Body of pancreas (tissue), 4 donors: ENCODE measurements around the gene RXRA. TPM values are rescaled to one million over a fixed set of nuclear protein-coding genes. Genes with fewer than 3 reads are reported as not detected.

Source experiments
- ATAC-seq: fragments of 150-250 bp; one replicate; pipeline ENCODE4 v1.9.1; 2016
- DNase-seq, 4 donors: peaks; one replicate each; pipeline ENCODE4 v3.0.0-alpha.2; 2019
- H3K27ac ChIP-seq, 4 donors: fragments of 200-600 bp; sonication (generic); 1 replicate in 3 of 4; 2 replicates in 1 of 4; pipeline versions ENCODE4 v1.5.1 to v1.6.1; 2016 to 2019; ENCODE audit warnings: mild to moderate bottlenecking in 1 of 4, mixed read lengths in 1 of 4, moderate library complexity in 1 of 4
- H3K27me3 ChIP-seq, 2 donors: fragments of 200-600 bp; sonication (generic); one replicate each; pipeline ENCODE4 v1.6.0; 2016; ENCODE audit warnings: mild to moderate bottlenecking in 1 of 2
- H3K36me3 ChIP-seq, 2 donors: fragments of 200-600 bp; sonication (generic); replicated peaks in 1 of 2; 2 replicates each; pipeline ENCODE4 v1.5.1; 2016; ENCODE audit warnings: low read depth in 2 of 2; ENCODE audit not compliant: insufficient read depth in 1 of 2
- H3K4me1 ChIP-seq: fragments of 200-600 bp; sonication (generic); one replicate; pipeline ENCODE4 v1.6.0; 2016
- H3K4me3 ChIP-seq, 2 donors: fragments of 200-600 bp; sonication (generic); 1 replicate in 1 of 2; 2 replicates in 1 of 2; pipeline ENCODE4 v1.5.1; 2016 to 2019
- H3K9me3 ChIP-seq, 3 donors: fragments of 200-600 bp; sonication (generic); 1 replicate in 2 of 3; 2 replicates in 1 of 3; pipeline ENCODE4 v1.5.1; 2016
- POLR2A ChIP-seq, 3 donors: fragments of 450-650 bp; IDR thresholded peaks; one replicate each; pipeline ENCODE4 v1.6.1; 2016; ENCODE audit warnings: antibody characterized with exemption in 3 of 3, mild to moderate bottlenecking in 2 of 3
- WGBS, 2 donors: methylation state at CpG; one replicate each; pipeline ENCODE4 v1.1.5; 2017; 5-methylcytosine and 5-hydroxymethylcytosine counted together
- intact Hi-C: fragments of 100-400 bp; cut with DNase I; formaldehyde crosslinking; loops from one replicate; pipeline ENCODE4 v1.15.1; 2023
- total RNA-seq, 2 donors: library from RNA; depleted of rRNA; stranded (reverse); fragments of >200 nt; gene quantifications; one replicate each; pipeline ENCODE4 v1.1.0, GENCODE V29; 2016
- TF ChIP-seq, protein P1 (sequence below), 7 experiments: fragments of 450-650 bp in 4 of 7; fragments of 200-600 bp in 3 of 7; sonication (generic) in 3 of 7; IDR thresholded peaks; one replicate each; pipeline ENCODE4 v1.5.1; 2016 to 2019; ENCODE audit warnings: antibody characterized with exemption in 7 of 7

The RXRA gene
- total RNA-seq, 2 donors from 2014 or later = 31.4 to 41.9 TPM

DNA sequence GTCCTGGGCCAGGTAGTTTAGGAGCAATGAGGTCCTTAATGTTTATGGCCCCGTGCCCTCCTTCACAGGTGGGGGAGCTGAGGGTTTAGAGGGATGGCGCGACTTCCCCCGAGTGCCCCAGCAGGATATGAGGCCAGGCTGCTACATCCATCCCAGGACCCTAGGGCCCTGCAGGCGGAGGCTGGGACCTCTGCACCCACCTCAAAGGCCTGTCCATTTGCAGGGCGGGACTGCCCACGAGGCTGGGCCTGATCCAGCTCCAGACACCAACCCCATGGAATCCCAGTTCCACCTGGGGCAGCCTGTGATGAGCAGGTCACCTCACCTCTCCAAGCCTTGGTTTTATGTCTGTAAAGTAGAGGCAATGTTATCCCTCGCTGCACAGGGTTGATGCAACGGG, 142.1 kb downstream of the RXRA start:
- Histone ChIP-seq H3K27me3 (no peaks in the 10 kb centered on the region), H3K4me3 (no peak overlapping the region), H3K4me1 (no peaks in the 10 kb centered on the region), H3K36me3 (no peaks in the 10 kb centered on the region), H3K9me3 (no peaks in the 10 kb centered on the region), H3K27ac (no peak overlapping the region)
- DNase-seq (no peak), ATAC-seq (no peak)
- WGBS, 2 donors = 58 to 61% methylated on average over 4 to 9 of the region's 9 CpGs
- TF ChIP-seq, protein P1, sequence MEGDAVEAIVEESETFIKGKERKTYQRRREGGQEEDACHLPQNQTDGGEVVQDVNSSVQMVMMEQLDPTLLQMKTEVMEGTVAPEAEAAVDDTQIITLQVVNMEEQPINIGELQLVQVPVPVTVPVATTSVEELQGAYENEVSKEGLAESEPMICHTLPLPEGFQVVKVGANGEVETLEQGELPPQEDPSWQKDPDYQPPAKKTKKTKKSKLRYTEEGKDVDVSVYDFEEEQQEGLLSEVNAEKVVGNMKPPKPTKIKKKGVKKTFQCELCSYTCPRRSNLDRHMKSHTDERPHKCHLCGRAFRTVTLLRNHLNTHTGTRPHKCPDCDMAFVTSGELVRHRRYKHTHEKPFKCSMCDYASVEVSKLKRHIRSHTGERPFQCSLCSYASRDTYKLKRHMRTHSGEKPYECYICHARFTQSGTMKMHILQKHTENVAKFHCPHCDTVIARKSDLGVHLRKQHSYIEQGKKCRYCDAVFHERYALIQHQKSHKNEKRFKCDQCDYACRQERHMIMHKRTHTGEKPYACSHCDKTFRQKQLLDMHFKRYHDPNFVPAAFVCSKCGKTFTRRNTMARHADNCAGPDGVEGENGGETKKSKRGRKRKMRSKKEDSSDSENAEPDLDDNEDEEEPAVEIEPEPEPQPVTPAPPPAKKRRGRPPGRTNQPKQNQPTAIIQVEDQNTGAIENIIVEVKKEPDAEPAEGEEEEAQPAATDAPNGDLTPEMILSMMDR (IDR thresholded peaks at IDR 0.05) = no peak
- no peak for TF ChIP-seq POLR2A (IDR thresholded peaks at IDR 0.05)
- intact Hi-C loops = no loop called here

DNA sequence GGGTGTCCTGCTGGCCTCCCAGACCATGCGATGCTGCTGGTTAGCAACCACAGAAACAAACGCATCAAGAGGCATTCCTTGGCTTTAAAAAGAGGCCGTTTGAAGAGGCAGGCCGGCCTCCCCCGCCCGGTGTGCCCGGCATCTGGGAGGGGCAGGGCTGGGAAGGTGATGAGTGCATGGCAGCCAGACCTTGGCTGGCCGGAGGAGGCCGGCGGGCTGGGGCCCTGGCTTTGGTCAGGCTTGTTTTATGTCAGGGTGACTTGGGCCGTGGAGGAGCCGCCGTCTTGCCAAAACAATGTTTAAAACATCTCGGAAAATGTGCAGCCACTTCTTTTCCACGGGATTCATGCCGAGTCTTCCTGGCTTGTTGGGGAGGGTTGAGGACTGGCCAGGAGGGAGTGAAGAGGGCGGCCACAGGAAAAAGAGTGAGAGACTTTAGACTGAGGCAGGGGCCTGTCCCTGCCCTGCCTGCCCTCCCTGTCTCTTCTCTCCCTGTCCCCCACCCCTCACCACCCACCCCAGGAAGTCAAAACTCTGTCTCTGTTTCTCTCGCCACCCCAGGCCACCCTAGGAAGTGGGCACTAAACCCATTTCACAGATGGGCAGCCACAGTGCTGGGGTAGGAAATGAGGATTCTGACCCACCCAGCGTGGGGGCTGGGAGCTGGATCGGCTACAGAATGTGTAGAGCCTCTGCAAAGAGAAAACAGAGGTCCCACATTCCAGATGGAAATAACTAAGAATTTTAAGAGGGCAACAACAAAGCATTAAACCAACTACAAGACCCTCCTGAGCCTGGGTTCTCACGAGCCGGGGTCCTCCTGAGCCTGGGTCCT, 143.0 kb downstream of the RXRA start:
- intact Hi-C loops = no loop called here
- H3K4me3 ChIP-seq = no peak overlapping the region
- TF ChIP-seq POLR2A (IDR thresholded peaks at IDR 0.05) = no peak
- TF ChIP-seq, protein P1 (IDR thresholded peaks at IDR 0.05) = no peak
- H3K9me3 ChIP-seq = no peaks in the 10 kb centered on the region
- no peaks in the 10 kb centered on the region for H3K36me3 ChIP-seq
- DNase-seq (peak in 1 of 4 donors; percentile 17), ATAC-seq (no peak)
- no peak overlapping the region for H3K27ac ChIP-seq
- H3K4me1 ChIP-seq = no peaks in the 10 kb centered on the region
- no peaks in the 10 kb centered on the region for H3K27me3 ChIP-seq
- 63 to 67% methylated on average over 13 to 22 of the region's 22 CpGs for WGBS, 2 donors

DNA sequence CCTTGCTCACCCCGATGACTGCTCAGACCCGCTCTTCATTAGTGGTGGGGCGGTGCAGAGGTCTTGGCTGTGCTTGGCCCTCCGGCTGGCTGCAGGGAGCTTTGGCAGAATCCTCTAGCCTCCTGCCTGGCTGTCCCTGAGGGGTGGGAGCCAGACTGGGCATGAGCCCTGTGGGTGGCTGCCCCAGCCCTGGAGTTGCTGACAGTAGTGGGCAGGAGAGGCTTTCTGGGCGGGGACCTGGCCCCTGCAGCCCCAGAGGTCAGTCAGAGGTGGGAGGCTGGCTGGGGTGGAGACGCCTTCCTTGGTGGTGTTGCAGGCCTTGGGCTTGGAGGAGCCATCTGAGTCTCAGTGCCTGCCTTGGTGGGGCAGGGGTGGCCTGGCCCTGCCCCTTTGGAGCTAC, 146.0 kb downstream of the RXRA start:
- no peak for ATAC-seq
- H3K9me3 ChIP-seq = no peaks in the 10 kb centered on the region
- intact Hi-C loops = no loop called here
- no peak for DNase-seq
- TF ChIP-seq, protein P1 (IDR thresholded peaks at IDR 0.05) = no peak
- no peak for TF ChIP-seq POLR2A (IDR thresholded peaks at IDR 0.05)
- no peaks in the 10 kb centered on the region for H3K4me1 ChIP-seq
- H3K4me3 ChIP-seq = no peak overlapping the region
- WGBS, 2 donors = 97% methylated on average over 6 of the region's 6 CpGs; no CpG with 5 or more reads in 1 of the 2 donors
- H3K36me3 ChIP-seq = no peaks in the 10 kb centered on the region
- no peaks in the 10 kb centered on the region for H3K27me3 ChIP-seq
- H3K27ac ChIP-seq = no peak overlapping the region

DNA sequence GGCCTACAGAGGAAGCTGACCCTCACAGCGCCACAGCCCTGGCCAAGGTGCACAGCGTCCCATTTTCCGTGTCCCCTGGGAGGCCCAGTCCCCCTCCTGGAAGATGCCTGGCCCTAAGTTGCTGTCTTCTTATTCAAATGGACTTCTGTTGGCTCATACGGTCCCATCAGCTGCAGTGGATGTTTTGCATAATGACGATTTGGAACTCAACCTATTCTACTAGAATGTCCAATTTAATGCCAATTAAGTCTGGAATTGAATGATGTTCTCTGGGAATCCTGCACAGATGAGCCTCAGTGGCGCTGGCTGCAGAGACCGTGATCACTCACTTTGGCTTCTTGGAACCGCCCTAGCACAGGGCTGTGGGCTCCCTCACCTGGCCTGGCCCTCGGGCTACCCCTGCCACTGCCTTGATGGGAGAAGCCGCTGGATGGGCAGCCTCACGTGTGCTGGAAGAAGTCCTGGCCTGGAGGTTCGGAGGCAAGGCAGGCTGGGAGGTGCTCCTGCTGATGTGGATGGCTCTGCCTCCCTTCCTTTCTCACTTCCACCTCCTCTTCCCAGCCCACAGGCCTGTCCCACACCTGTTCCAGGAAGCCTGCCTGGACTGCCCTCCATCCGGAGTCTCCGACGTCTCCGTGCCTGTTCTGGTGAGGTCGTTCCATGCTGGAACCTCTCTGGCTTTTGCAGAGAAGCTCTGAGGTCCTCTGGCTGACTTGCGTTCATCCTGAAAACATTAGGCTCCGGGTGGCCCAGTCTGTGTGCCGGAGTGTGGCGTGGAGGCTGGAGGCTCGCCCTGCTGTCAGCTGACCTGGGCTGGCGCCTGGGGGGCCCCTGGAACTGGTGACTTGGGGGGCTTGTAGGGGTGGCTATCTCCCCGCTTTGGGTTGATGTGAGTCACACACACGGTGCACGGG, 147.1 kb downstream of the RXRA start:
- Histone ChIP-seq H3K4me3 (no peak overlapping the region), H3K27ac (peak overlapping the region in 1 of 4 donors; percentile 17), H3K9me3 (no peaks in the 10 kb centered on the region), H3K4me1 (no peaks in the 10 kb centered on the region), H3K36me3 (no peaks in the 10 kb centered on the region), H3K27me3 (no peaks in the 10 kb centered on the region)
- WGBS, 2 donors = 58 to 61% methylated on average over 11 to 26 of the region's 26 CpGs
- TF ChIP-seq, protein P1 (IDR thresholded peaks at IDR 0.05) = no peak
- TF ChIP-seq POLR2A (IDR thresholded peaks at IDR 0.05) = no peak
- ATAC-seq (peak; percentile 6), DNase-seq (no peak)
- intact Hi-C loops = no loop called here
